Endothelial cell of umbilical vein (primary cell): ENCODE results near the gene INPP4B. TPM values are rescaled to one million over a fixed set of nuclear protein-coding genes. Genes with fewer than 3 reads are reported as not detected.

Experiments
- BruUV-seq: library from RNA; stranded (reverse); fragments of 400-500 nt; replicated peaks from 2 replicates; lab custom pipeline; 2021; lab: Mats Ljungman, UMichigan
- CTCF ChIA-PET: fragments of 300-600, 350-600 bp; sonication (Branson Sonifier 250); formaldehyde crosslinking; loops from one replicate; lab custom pipeline; 2021; ENCODE audit warnings: antibody characterized with exemption, inconsistent platforms; lab: Charles Lee
- POLR2A ChIA-PET: fragments of 300-600, 350-600 bp; sonication (Branson Sonifier 250); formaldehyde crosslinking; loops from one replicate; lab custom pipeline; 2021; ENCODE audit warnings: antibody characterized with exemption, inconsistent platforms; lab: Charles Lee
- DNase-seq: peaks from one replicate; pipeline ENCODE4 v3.0.0-alpha.2; 2011; ENCODE audit warnings: low read depth, low spot score
- FAIRE-seq: peaks from 2 replicates; lab custom pipeline; 2011; peaks lifted over from hg19 to GRCh38; lab: Jason Lieb, UNC
- H2AFZ ChIP-seq: 2 replicates; pipeline ENCODE4 v1.6.0; 2012; ENCODE audit warnings: low read depth, low read length, control low read depth, inconsistent platforms
- H3K27ac ChIP-seq: 2 replicates; pipeline ENCODE4 v1.5.1; 2011; ENCODE audit warnings: low read depth, mild to moderate bottlenecking, control low read depth, low read length, moderate library complexity; ENCODE audit not compliant: insufficient read depth
- H3K27me3 ChIP-seq, 2 experiments: 2 replicates each; pipeline versions ENCODE4 v1.6.0 to v1.6.1; 2011; ENCODE audit warnings: low read length in 2 of 2, mixed read lengths in 1 of 2; ENCODE audit not compliant: control insufficient read depth in 2 of 2, insufficient read depth in 2 of 2
- H3K36me3 ChIP-seq, 2 experiments: 2 replicates in 1 of 2; 3 replicates in 1 of 2; pipeline ENCODE4 v1.5.1; 2011; ENCODE audit warnings: low read length in 2 of 2, mild to moderate bottlenecking in 1 of 2, moderate library complexity in 1 of 2; ENCODE audit not compliant: control insufficient read depth in 2 of 2, insufficient read depth in 2 of 2; ENCODE audit errors: extremely low read depth in 1 of 2
- H3K4me1 ChIP-seq: 3 replicates; pipeline ENCODE4 v1.5.1; 2011; ENCODE audit warnings: mild to moderate bottlenecking, low read length; ENCODE audit not compliant: control insufficient read depth, insufficient read depth; ENCODE audit errors: extremely low read depth
- H3K4me2 ChIP-seq: 2 replicates; pipeline ENCODE4 v1.6.1; 2011; ENCODE audit warnings: low read length, control low read depth, mixed read lengths; ENCODE audit not compliant: insufficient read depth
- H3K4me3 ChIP-seq, 3 experiments: fragments of 200-600 bp in 1 of 3; sonication (generic), shearing (Covaris generic) in 1 of 3; replicated peaks in 1 of 3; 2 replicates each; pipeline ENCODE4 v1.5.1; 2011 to 2016; ENCODE audit warnings: control low read depth in 3 of 3, low read length in 3 of 3, mild to moderate bottlenecking in 2 of 3, inconsistent platforms in 1 of 3, low read depth in 1 of 3, moderate library complexity in 1 of 3; ENCODE audit not compliant: insufficient read depth in 1 of 3
- H3K79me2 ChIP-seq: 2 replicates; pipeline ENCODE4 v1.6.0; 2012; ENCODE audit warnings: low read length, inconsistent platforms; ENCODE audit not compliant: control insufficient read depth, insufficient read depth
- H3K9ac ChIP-seq: replicated peaks from 2 replicates; pipeline ENCODE3; 2011; ENCODE audit warnings: low read length, control low read depth; ENCODE audit not compliant: insufficient read depth; ENCODE audit errors: extremely low read depth
- H3K9me1 ChIP-seq: replicated peaks from 3 replicates; pipeline ENCODE4 v1.6.0; 2011; ENCODE audit warnings: mild to moderate bottlenecking, low read length; ENCODE audit not compliant: control insufficient read depth, insufficient read depth; ENCODE audit errors: extremely low read depth
- H3K9me3 ChIP-seq: replicated peaks from 2 replicates; pipeline ENCODE4 v1.5.1; 2012; ENCODE audit warnings: low read length, inconsistent platforms; ENCODE audit not compliant: control insufficient read depth, insufficient read depth
- H4K20me1 ChIP-seq: replicated peaks from 2 replicates; pipeline ENCODE3; 2011; ENCODE audit warnings: mild to moderate bottlenecking, low read length; ENCODE audit not compliant: control insufficient read depth, insufficient read depth; ENCODE audit errors: extremely low read depth
- CTCF ChIP-seq, 2 donors: IDR thresholded peaks; 1 replicate in 1 of 2; 2 replicates in 1 of 2; pipeline ENCODE4 v1.5.1; 2011; ENCODE audit warnings: low read length in 2 of 2, mild to moderate bottlenecking in 2 of 2, moderate library complexity in 2 of 2, control low read depth in 1 of 2, inconsistent platforms in 1 of 2, low read depth in 1 of 2; ENCODE audit not compliant: insufficient read depth in 1 of 2; ENCODE audit errors: extremely low read depth in 1 of 2
- EZH2 ChIP-seq: IDR thresholded peaks from 2 replicates; pipeline ENCODE4 v1.6.1; 2012; ENCODE audit warnings: borderline replicate concordance, low read depth, mild to moderate bottlenecking, moderate library complexity, low read length, inconsistent platforms; ENCODE audit not compliant: severe bottlenecking
- FOS ChIP-seq: IDR thresholded peaks from 2 replicates; pipeline ENCODE4 v1.6.1; 2011; ENCODE audit warnings: mild to moderate bottlenecking, low read length, moderate library complexity, borderline replicate concordance; ENCODE audit not compliant: insufficient read depth
- GATA2 ChIP-seq: IDR thresholded peaks from 2 replicates; pipeline ENCODE4 v1.7.0; 2011; ENCODE audit warnings: low read depth, mild to moderate bottlenecking, moderate library complexity, mixed read lengths, low read length; ENCODE audit not compliant: insufficient read length, insufficient read depth
- MAX ChIP-seq: IDR thresholded peaks from 2 replicates; pipeline ENCODE4 v1.6.1; 2011; ENCODE audit not compliant: insufficient read depth, insufficient read length
- MYC ChIP-seq: IDR thresholded peaks from one replicate; pipeline ENCODE4 v1.6.1; 2011; ENCODE audit warnings: mild to moderate bottlenecking, low read depth, low read length
- POLR2A ChIP-seq: IDR thresholded peaks from 2 replicates; pipeline ENCODE4 v1.6.1; 2012; ENCODE audit warnings: low read depth, mild to moderate bottlenecking, control low read depth, low read length
- POLR2AphosphoS5 ChIP-seq: IDR thresholded peaks from 2 replicates; pipeline ENCODE4 v1.6.1; 2012; ENCODE audit warnings: low read depth, mild to moderate bottlenecking, control low read depth, low read length, moderate library complexity; ENCODE audit not compliant: insufficient read depth
- dilution Hi-C: fragments of 300-500 bp; cut with MboI; formaldehyde crosslinking; loops from one replicate; pipeline ENCODE4 v1.15.0; 2019; ENCODE audit warnings: low sequenced_read_pairs; ENCODE audit not compliant: extremely low pct_ligation_motif_present
- intact Hi-C: fragments of 100-400 bp; cut with micrococcal nuclease; formaldehyde crosslinking; loops from one replicate; pipeline ENCODE4 v1.10.0; 2022
- polyA plus RNA-seq, 4 experiments: library from polyadenylated mRNA; depleted of rRNA in 3 of 4; stranded (reverse) in 3 of 4; unstranded in 1 of 4; fragments of >200 nt; gene quantifications; 2 replicates each; pipeline versions ENCODE4 v1.2.1 to v1.2.3, GENCODE V29; 2011 to 2012; ENCODE audit warnings: missing spikeins in 1 of 4
- total RNA-seq: library from RNA; stranded (reverse); gene quantifications from 2 replicates; pipeline ENCODE4 v1.2.3, GENCODE V29; 2021

The INPP4B gene
- total and polyA plus RNA-seq, 2 donors (not counting 3 experiments of a cell fraction or from before 2014, with no cell fraction given) = 0.41 to 3.1 TPM

- no peaks in the 10 kb centered on the region for H3K79me2 ChIP-seq
- TF ChIP-seq POLR2A (no peak), GATA2 (no peak), EZH2 (no peak), POLR2AphosphoS5 (no peak), MYC (no peak), MAX (no peak), FOS (no peak), CTCF (IDR thresholded peaks at IDR 0.05; ENCODE audit: extremely low read depth in 1 of 2, insufficient read depth in 1 of 2, low read depth in 1 of 2, low read length in 2 of 2) (no peak)
- no peaks in the 10 kb centered on the region for H3K9me3 ChIP-seq
- dilution Hi-C loops (no loop called here), intact Hi-C loops (loop anchor here (5.0 kb wide), 1 partner anchor 138 kb away; no protein-coding TSS in a partner anchor)
- no peak for DNase-seq
- BruUV-seq = no TSS peak
- no peaks in the 10 kb centered on the region for H4K20me1 ChIP-seq
- no peak overlapping the region for H3K4me3 ChIP-seq
- ChIA-PET CTCF (interaction anchor here (1.0 to 1.3 kb wide), 2 partner anchors 9 to 22 kb away, joined by 3 to 4 read pairs; no protein-coding TSS in a partner anchor), POLR2A (interaction anchor here (0.6 kb wide), 1 partner anchor 140 kb away, joined by 4 read pairs; no protein-coding TSS in a partner anchor)
- H3K4me1 ChIP-seq = peaks cover 17% of the 10 kb centered on the region
- H3K27me3 ChIP-seq = no peaks in the 10 kb centered on the region
- H3K27ac ChIP-seq = no peak overlapping the region
- no peaks in the 10 kb centered on the region for H3K9me1 ChIP-seq
- no peaks in the 10 kb centered on the region for H3K36me3 ChIP-seq
- H2AFZ ChIP-seq = no peak overlapping the region
- no peak overlapping the region for H3K9ac ChIP-seq
- no peak overlapping the region for H3K4me2 ChIP-seq
- FAIRE-seq = no peak
Measured at GRCh38 chr4:142264961-142265360, 581.1 kb downstream of the INPP4B start.
